Left lung (tissue), 10 donors: Measurements from ENCODE around the gene ZDHHC24. TPM values are rescaled to one million over a fixed set of nuclear protein-coding genes. Genes with fewer than 3 reads are reported as not detected.

Experiments used
- ATAC-seq: fragments of 200-7000 bp; cut with Tn5 transposase; one replicate; pipeline ENCODE4 v1.9.1; 2020; ENCODE audit warnings: moderate library complexity
- DNase-seq, 4 donors: peaks; one replicate each; pipeline ENCODE4 v3.0.0-alpha.2; 2013 to 2020
- H3K27ac ChIP-seq, 2 donors: fragments of 200-600 bp; sonication (generic) in 1 of 2; one replicate each; pipeline versions ENCODE4 v1.5.0 to v1.8.0; 2020 to 2021
- H3K27me3 ChIP-seq, 2 donors: fragments of 200-600 bp; sonication (generic) in 1 of 2; one replicate each; pipeline versions ENCODE4 v1.5.0 to v1.8.0; 2020 to 2021
- H3K36me3 ChIP-seq, 2 donors: fragments of 200-600 bp; sonication (generic) in 1 of 2; one replicate each; pipeline versions ENCODE4 v1.5.0 to v1.8.0; 2020 to 2021
- H3K4me1 ChIP-seq, 2 donors: fragments of 200-600 bp; one replicate each; pipeline ENCODE4 v1.8.0; 2021
- H3K4me3 ChIP-seq, 2 donors: fragments of 200-600 bp; sonication (generic) in 1 of 2; one replicate each; pipeline versions ENCODE4 v1.5.0 to v1.8.0; 2020 to 2021; ENCODE audit warnings: mild to moderate bottlenecking in 1 of 2
- H3K9me3 ChIP-seq, 2 donors: fragments of 200-600 bp; sonication (generic) in 1 of 2; one replicate each; pipeline versions ENCODE4 v1.5.0 to v1.8.0; 2020 to 2021
- CTCF ChIP-seq, 2 donors: fragments of 200-600 bp; sonication (generic) in 1 of 2; IDR thresholded peaks; one replicate each; pipeline versions ENCODE4 v1.5.0 to v1.8.0; 2021; ENCODE audit warnings: antibody characterized with exemption in 2 of 2
- intact Hi-C, 2 donors: fragments of 100-400 bp; cut with DNase I; formaldehyde crosslinking; loops; one replicate each; pipeline versions ENCODE4 v1.11.2 to v1.14.2; 2022
- polyA plus RNA-seq, 6 donors: library from polyadenylated mRNA; unstranded; fragments of 120-200 nt; gene quantifications; one replicate each; pipeline ENCODE4 v1.2.1, GENCODE V29; 2013; ENCODE audit not compliant: insufficient read length in 6 of 6
- total RNA-seq, 2 donors: library from RNA; stranded (reverse); fragmentation: NEBNext Ultra II Directional; extraction: Animal tissue kit (Norgen Biotek cat#: 25700); gene quantifications; one replicate each; pipeline ENCODE4 v1.2.1, GENCODE V29; 2021
- donor health status: DM: no; HTN: yes; CAD: no.
- donor health status: DM: no; HTN: no; CAD: no.

The ZDHHC24 gene
- total and polyA plus RNA-seq, 8 donors = 4.7 to 17.0 (median 5.8) TPM

GRCh38 chr11:66479394-66480116 is 66.3 kb downstream of the ZDHHC24 start:
- H3K4me1 ChIP-seq = peaks cover 5 to 34% of the 10 kb centered on the region in 2 donors
- DNase-seq = peak; percentile 18 to 84 (median 34)
- H3K9me3 ChIP-seq = no peaks in the 10 kb centered on the region
- H3K4me3 ChIP-seq = peak overlapping the region; percentile 53 to 72
- peak; percentile 61 for ATAC-seq
- intact Hi-C loops = no loop called here
- no peaks in the 10 kb centered on the region for H3K27me3 ChIP-seq
- H3K27ac ChIP-seq = peak overlapping the region; percentile 81 to 84
- TF ChIP-seq CTCF (IDR thresholded peaks at IDR 0.05) = no peak
- H3K36me3 ChIP-seq = peaks cover 0 to 39% of the 10 kb centered on the region in 2 donors

GRCh38 chr11:66478729-66479393 is 67.0 kb downstream of the ZDHHC24 start:
- Histone ChIP-seq H3K27me3 (no peaks in the 10 kb centered on the region), H3K36me3 (peaks cover 0 to 39% of the 10 kb centered on the region in 2 donors), H3K4me3 (peak overlapping the region; percentile 53 to 72), H3K9me3 (no peaks in the 10 kb centered on the region), H3K4me1 (peaks cover 5 to 34% of the 10 kb centered on the region in 2 donors), H3K27ac (peak overlapping the region; percentile 81 to 84)
- TF ChIP-seq CTCF (IDR thresholded peaks at IDR 0.05) = peak; percentile 66 to 77
- DNase-seq (peak in 1 of 4 donors; percentile 19), ATAC-seq (no peak)
- intact Hi-C loops = no loop called here

- Histone ChIP-seq H3K4me3 (no peak overlapping the region), H3K9me3 (no peaks in the 10 kb centered on the region), H3K36me3 (peaks cover 0 to 39% of the 10 kb centered on the region in 2 donors), H3K27ac (no peak overlapping the region), H3K27me3 (no peaks in the 10 kb centered on the region), H3K4me1 (peaks cover 5 to 34% of the 10 kb centered on the region in 2 donors)
- no peak for DNase-seq
- intact Hi-C loops = no loop called here
- no peak for ATAC-seq
- TF ChIP-seq CTCF (IDR thresholded peaks at IDR 0.05) = no peak
Observed at GRCh38 chr11:66477263-66478201, 68.3 kb downstream of the ZDHHC24 start.

- Histone ChIP-seq H3K27me3 (no peaks in the 10 kb centered on the region), H3K4me3 (no peak overlapping the region), H3K9me3 (no peaks in the 10 kb centered on the region), H3K27ac (no peak overlapping the region), H3K4me1 (peaks cover 5 to 28% of the 10 kb centered on the region in 2 donors), H3K36me3 (peaks cover 0 to 44% of the 10 kb centered on the region in 2 donors)
- DNase-seq (no peak), ATAC-seq (no peak)
- no peak for TF ChIP-seq CTCF (IDR thresholded peaks at IDR 0.05)
- intact Hi-C loops = no loop called here
Observed at GRCh38 chr11:66476841-66477251, 69.0 kb downstream of the ZDHHC24 start.
